H9 (cell line): ENCODE results near the gene NFATC2IP. TPM values are rescaled to one million over a fixed set of nuclear protein-coding genes. Genes with fewer than 3 reads are reported as not detected.

Source experiments
- DNase-seq: peaks from one replicate; pipeline ENCODE4 v3.0.0-alpha.2; 2017
- H2AFZ ChIP-seq: one replicate; pipeline ENCODE4 v1.6.1; 2013; ENCODE audit warnings: mild to moderate bottlenecking, low read length, control low read depth, moderate library complexity
- H2AK5ac ChIP-seq: 2 replicates; pipeline ENCODE4 v1.6.1; 2013; ENCODE audit warnings: low read length, control low read depth, mixed read lengths; ENCODE audit not compliant: insufficient read length
- H2BK120ac ChIP-seq: one replicate; pipeline ENCODE4 v1.6.1; 2013; ENCODE audit warnings: low read depth, mild to moderate bottlenecking, low read length, control low read depth, inconsistent platforms; ENCODE audit not compliant: poor library complexity, severe bottlenecking
- H2BK12ac ChIP-seq: 2 replicates; pipeline ENCODE4 v1.6.1; 2013; ENCODE audit warnings: low read length, control low read depth, mixed read lengths, low read depth; ENCODE audit not compliant: insufficient read length
- H2BK15ac ChIP-seq: 2 replicates; pipeline ENCODE4 v1.6.1; 2013; ENCODE audit warnings: low read depth, low read length, control low read depth
- H2BK20ac ChIP-seq: one replicate; pipeline ENCODE4 v1.6.1; 2013; ENCODE audit warnings: low read depth, mild to moderate bottlenecking, low read length, control low read depth, inconsistent platforms; ENCODE audit not compliant: poor library complexity, severe bottlenecking
- H2BK5ac ChIP-seq: 2 replicates; pipeline ENCODE4 v1.6.1; 2013; ENCODE audit warnings: low read length, control low read depth, mixed read lengths; ENCODE audit not compliant: insufficient read length
- H3K14ac ChIP-seq: 2 replicates; pipeline ENCODE4 v1.6.1; 2013; ENCODE audit warnings: low read length, control low read depth; ENCODE audit not compliant: insufficient read depth
- H3K18ac ChIP-seq: 2 replicates; pipeline ENCODE4 v1.6.1; 2013; ENCODE audit warnings: low read depth, mild to moderate bottlenecking, mixed read lengths, low read length, control low read depth; ENCODE audit not compliant: insufficient read length
- H3K23ac ChIP-seq: 2 replicates; pipeline ENCODE4 v1.6.1; 2013; ENCODE audit warnings: low read length, control low read depth, mixed read lengths, low read depth; ENCODE audit not compliant: insufficient read length
- H3K23me2 ChIP-seq: 2 replicates; pipeline ENCODE4 v1.6.1; 2013; ENCODE audit warnings: low read depth, mild to moderate bottlenecking, mixed read lengths, low read length, control low read depth; ENCODE audit not compliant: insufficient read length, poor library complexity, severe bottlenecking
- H3K27ac ChIP-seq: 2 replicates; pipeline ENCODE4 v1.5.1; 2013; ENCODE audit warnings: low read length, control low read depth, mixed read lengths, low read depth; ENCODE audit not compliant: insufficient read length
- H3K27me3 ChIP-seq: 2 replicates; pipeline ENCODE4 v1.6.1; 2013; ENCODE audit warnings: low read length, control low read depth, inconsistent platforms; ENCODE audit not compliant: insufficient read depth
- H3K4ac ChIP-seq: 2 replicates; pipeline ENCODE4 v1.6.1; 2013; ENCODE audit warnings: low read depth, mild to moderate bottlenecking, control low read depth, inconsistent platforms, low read length, moderate library complexity
- H3K4me1 ChIP-seq: 2 replicates; pipeline ENCODE4 v1.6.1; 2013; ENCODE audit warnings: low read length, control low read depth, inconsistent platforms; ENCODE audit not compliant: insufficient read depth
- H3K4me2 ChIP-seq: 2 replicates; pipeline ENCODE4 v1.6.1; 2013; ENCODE audit warnings: low read length, control low read depth, mixed read lengths; ENCODE audit not compliant: insufficient read length, insufficient read depth
- H3K56ac ChIP-seq: 2 replicates; pipeline ENCODE4 v1.6.1; 2013; ENCODE audit warnings: low read depth, mild to moderate bottlenecking, mixed read lengths, low read length, control low read depth; ENCODE audit not compliant: insufficient read length
- H3K79me1 ChIP-seq: 2 replicates; pipeline ENCODE4 v1.6.1; 2013; ENCODE audit warnings: low read depth, mild to moderate bottlenecking, moderate library complexity, low read length, control low read depth, inconsistent platforms; ENCODE audit not compliant: insufficient read depth, poor library complexity, severe bottlenecking
- H3K79me2 ChIP-seq: 2 replicates; pipeline ENCODE4 v1.6.1; 2013; ENCODE audit warnings: low read length, control low read depth, inconsistent platforms; ENCODE audit not compliant: insufficient read depth
- H3K9ac ChIP-seq: 2 replicates; pipeline ENCODE4 v1.6.1; 2013; ENCODE audit warnings: low read length, control low read depth, mixed read lengths; ENCODE audit not compliant: insufficient read length; ENCODE audit errors: extremely low read depth
- H3K9me3 ChIP-seq: one replicate; pipeline ENCODE4 v1.6.1; 2013; ENCODE audit warnings: low read depth, low read length, inconsistent platforms; ENCODE audit not compliant: control insufficient read depth
- H3T11ph ChIP-seq: one replicate; pipeline ENCODE4 v1.6.1; 2013; ENCODE audit warnings: mild to moderate bottlenecking, low read length, control low read depth, inconsistent platforms
- H4K20me1 ChIP-seq: one replicate; pipeline ENCODE4 v1.6.1; 2013; ENCODE audit not compliant: control insufficient read depth, insufficient read length, insufficient read depth
- H4K5ac ChIP-seq: 2 replicates; pipeline ENCODE4 v1.6.1; 2013; ENCODE audit warnings: low read depth, mild to moderate bottlenecking, mixed read lengths, low read length, control low read depth; ENCODE audit not compliant: insufficient read length
- H4K8ac ChIP-seq: replicated peaks from 2 replicates; pipeline ENCODE4 v1.6.1; 2013; ENCODE audit warnings: low read length, control low read depth, mixed read lengths, low read depth; ENCODE audit not compliant: insufficient read length
- H4K91ac ChIP-seq: 2 replicates; pipeline ENCODE4 v1.6.1; 2013; ENCODE audit warnings: low read depth, mild to moderate bottlenecking, moderate library complexity, mixed read lengths, low read length, control low read depth; ENCODE audit not compliant: insufficient read length
- H3K27ac Mint-ChIP-seq, 3 experiments: 2 replicates in 2 of 3; 3 replicates in 1 of 3; pipeline ENCODE4 v1.8.0; 2020 to 2021; ENCODE audit warnings: mixed read lengths in 3 of 3, mild to moderate bottlenecking in 1 of 3, moderate library complexity in 1 of 3
- H3K27me3 Mint-ChIP-seq: 2 replicates; pipeline ENCODE4 v1.8.0; 2021; ENCODE audit warnings: low read depth, mild to moderate bottlenecking, moderate library complexity, mixed read lengths
- H3K36me3 Mint-ChIP-seq, 3 experiments: 2 replicates in 2 of 3; 3 replicates in 1 of 3; pipeline ENCODE4 v1.8.0; 2020 to 2021; ENCODE audit warnings: low read depth in 3 of 3, mixed read lengths in 3 of 3; ENCODE audit not compliant: insufficient read depth in 1 of 3
- H3K4me1 Mint-ChIP-seq, 2 experiments: 2 replicates each; pipeline ENCODE4 v1.8.0; 2020; ENCODE audit warnings: mixed read lengths in 2 of 2
- H3K4me3 Mint-ChIP-seq, 2 experiments: 2 replicates in 1 of 2; 3 replicates in 1 of 2; pipeline ENCODE4 v1.8.0; 2020 to 2021; ENCODE audit warnings: mild to moderate bottlenecking in 2 of 2, mixed read lengths in 2 of 2, moderate library complexity in 1 of 2
- H3K9me3 Mint-ChIP-seq, 2 experiments: 2 replicates in 1 of 2; 3 replicates in 1 of 2; pipeline ENCODE4 v1.8.0; 2020; ENCODE audit warnings: mild to moderate bottlenecking in 2 of 2, mixed read lengths in 2 of 2, moderate library complexity in 1 of 2
- WGBS: extraction: QIAGEN DNeasy Blood & Tissue Kit; methylation state at CpG from one replicate; pipeline ENCODE4 v1.1.7; 2013; ENCODE audit warnings: missing lambda C conversion rate, low lambda C conversion rate, mixed read lengths; ENCODE audit not compliant: insufficient read length; ENCODE audit errors: extremely low coverage; 5-methylcytosine and 5-hydroxymethylcytosine counted together
- total RNA-seq: library from RNA; stranded (reverse); gene quantifications from 2 replicates; pipeline ENCODE4 v1.2.1, GENCODE V29; 2021
- TF ChIP-seq, protein P1 (sequence below): fragments of 200-600 bp; sonication (generic); conservative IDR thresholded peaks from 3 replicates; pipeline ENCODE4 v1.8.0; 2021; ENCODE audit warnings: antibody characterized with exemption, mild to moderate bottlenecking

Gene NFATC2IP
- total RNA-seq, 1 experiment from 2014 or later = 73.8 TPM

DNA sequence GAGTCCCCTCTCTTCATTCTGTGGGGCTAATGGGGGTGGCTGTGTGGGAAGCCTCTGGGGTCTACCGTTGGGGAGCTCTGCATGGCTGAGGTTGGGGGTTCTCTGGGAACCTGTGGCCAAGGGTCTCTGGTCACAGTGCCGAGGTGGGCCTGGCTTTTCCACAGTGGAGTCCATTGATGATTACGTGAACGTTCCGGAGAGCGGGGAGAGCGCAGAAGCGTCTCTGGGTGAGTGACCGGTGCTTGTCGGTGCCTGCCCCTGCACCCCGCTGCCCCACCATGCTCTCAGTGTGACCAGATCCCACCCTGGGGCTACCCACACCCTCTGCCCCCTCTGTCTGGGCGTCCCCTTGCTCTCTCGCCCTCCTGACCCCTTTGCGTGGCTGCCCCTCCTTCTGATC lies 38.6 kb downstream of the NFATC2IP start:
- Histone ChIP-seq H3K4me1 (no peaks in the 10 kb centered on the region), H3K4ac (no peak overlapping the region), H2BK12ac (no peak overlapping the region), H4K8ac (no peak overlapping the region), H4K5ac (no peak overlapping the region), H3K79me2 (no peaks in the 10 kb centered on the region), H2BK120ac (no peak overlapping the region), H3K23me2 (no peaks in the 10 kb centered on the region), H3K56ac (no peak overlapping the region), H4K91ac (no peak overlapping the region), H2BK5ac (no peak overlapping the region), H3K18ac (no peak overlapping the region), H3K4me2 (no peak overlapping the region), H4K20me1 (no peaks in the 10 kb centered on the region), H3T11ph (no peak overlapping the region), H2AFZ (no peak overlapping the region), H3K9me3 (no peaks in the 10 kb centered on the region), H3K23ac (no peak overlapping the region), H3K27me3 (no peaks in the 10 kb centered on the region), H3K9ac (no peak overlapping the region), H3K27ac (no peak overlapping the region), H2AK5ac (no peak overlapping the region), H3K14ac (no peak overlapping the region), H2BK20ac (no peak overlapping the region), H3K79me1 (no peaks in the 10 kb centered on the region), H2BK15ac (no peak overlapping the region)
- peaks cover 0 to 2% (median 0%) of the 10 kb centered on the region in 3 experiments; a peak in 3 of 7 replicates for H3K36me3 Mint-ChIP-seq
- H3K27ac Mint-ChIP-seq = peak overlapping the region in 1 of 3 experiments; percentile 72; a peak in 2 of 7 replicates
- H3K27me3 Mint-ChIP-seq = peaks cover 3% of the 10 kb centered on the region
- DNase-seq = no peak
- H3K4me3 Mint-ChIP-seq = no peak overlapping the region
- no peaks in the 10 kb centered on the region for H3K9me3 Mint-ChIP-seq
- no peaks in the 10 kb centered on the region for H3K4me1 Mint-ChIP-seq
- WGBS = no CpG with 5 or more reads among the region's 14 CpGs
- TF ChIP-seq, protein P1, sequence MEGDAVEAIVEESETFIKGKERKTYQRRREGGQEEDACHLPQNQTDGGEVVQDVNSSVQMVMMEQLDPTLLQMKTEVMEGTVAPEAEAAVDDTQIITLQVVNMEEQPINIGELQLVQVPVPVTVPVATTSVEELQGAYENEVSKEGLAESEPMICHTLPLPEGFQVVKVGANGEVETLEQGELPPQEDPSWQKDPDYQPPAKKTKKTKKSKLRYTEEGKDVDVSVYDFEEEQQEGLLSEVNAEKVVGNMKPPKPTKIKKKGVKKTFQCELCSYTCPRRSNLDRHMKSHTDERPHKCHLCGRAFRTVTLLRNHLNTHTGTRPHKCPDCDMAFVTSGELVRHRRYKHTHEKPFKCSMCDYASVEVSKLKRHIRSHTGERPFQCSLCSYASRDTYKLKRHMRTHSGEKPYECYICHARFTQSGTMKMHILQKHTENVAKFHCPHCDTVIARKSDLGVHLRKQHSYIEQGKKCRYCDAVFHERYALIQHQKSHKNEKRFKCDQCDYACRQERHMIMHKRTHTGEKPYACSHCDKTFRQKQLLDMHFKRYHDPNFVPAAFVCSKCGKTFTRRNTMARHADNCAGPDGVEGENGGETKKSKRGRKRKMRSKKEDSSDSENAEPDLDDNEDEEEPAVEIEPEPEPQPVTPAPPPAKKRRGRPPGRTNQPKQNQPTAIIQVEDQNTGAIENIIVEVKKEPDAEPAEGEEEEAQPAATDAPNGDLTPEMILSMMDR = no peak
